Measurements from ENCODE around the gene SLC5A11.

The SLC5A11 gene

GRCh38 chr16:24930440-24930839, 84.7 kb downstream of the SLC5A11 start:
- H3K27ac ChIP-seq, result no peak overlapping the region
- H3K79me2 ChIP-seq, result no peaks in the 10 kb centered on the region
- H3K27me3 ChIP-seq (ENCODE audit: control insufficient read depth, insufficient read depth, low read length), result no peaks in the 10 kb centered on the region
- no peak overlapping the region for H3K4me3 ChIP-seq (ENCODE audit: low read depth, low read length)
- no peak overlapping the region for H3K9ac ChIP-seq
- no peak overlapping the region for H2AFZ ChIP-seq
- no peak overlapping the region for H3K4me2 ChIP-seq (ENCODE audit: low read length)
- no peaks in the 10 kb centered on the region for H3K9me3 ChIP-seq (ENCODE audit: control insufficient read depth, low read length)
- H3K4me1 ChIP-seq, result no peaks in the 10 kb centered on the region
- no peaks in the 10 kb centered on the region for H3K36me3 ChIP-seq (ENCODE audit: control insufficient read depth, insufficient read depth, low read length)
- TF ChIP-seq CTCF (IDR thresholded peaks at IDR 0.05), result no peak

GRCh38 chr16:24931091-24931490, 85.3 kb downstream of the SLC5A11 start:
- H3K4me1 ChIP-seq, result no peaks in the 10 kb centered on the region
- H3K36me3 ChIP-seq (ENCODE audit: control insufficient read depth, insufficient read depth, low read length), result no peaks in the 10 kb centered on the region
- no peak overlapping the region for H3K4me2 ChIP-seq (ENCODE audit: low read length)
- H3K4me3 ChIP-seq (ENCODE audit: low read depth, low read length), result no peak overlapping the region
- H3K79me2 ChIP-seq, result no peaks in the 10 kb centered on the region
- no peaks in the 10 kb centered on the region for H3K9me3 ChIP-seq (ENCODE audit: control insufficient read depth, low read length)
- no peak overlapping the region for H3K27ac ChIP-seq
- no peak overlapping the region for H2AFZ ChIP-seq
- no peak for TF ChIP-seq CTCF (IDR thresholded peaks at IDR 0.05)
- no peaks in the 10 kb centered on the region for H3K27me3 ChIP-seq (ENCODE audit: control insufficient read depth, insufficient read depth, low read length)
- H3K9ac ChIP-seq, result no peak overlapping the region

GRCh38 chr16:24935336-24935735, 89.6 kb downstream of the SLC5A11 start:
- H3K4me1 ChIP-seq, result no peaks in the 10 kb centered on the region
- no peaks in the 10 kb centered on the region for H3K79me2 ChIP-seq
- no peaks in the 10 kb centered on the region for H3K9me3 ChIP-seq (ENCODE audit: control insufficient read depth, low read length)
- no peak for TF ChIP-seq CTCF (IDR thresholded peaks at IDR 0.05)
- H3K9ac ChIP-seq, result no peak overlapping the region
- no peak overlapping the region for H3K27ac ChIP-seq
- H3K27me3 ChIP-seq (ENCODE audit: control insufficient read depth, insufficient read depth, low read length), result no peaks in the 10 kb centered on the region
- no peak overlapping the region for H3K4me2 ChIP-seq (ENCODE audit: low read length)
- no peaks in the 10 kb centered on the region for H3K36me3 ChIP-seq (ENCODE audit: control insufficient read depth, insufficient read depth, low read length)
- no peak overlapping the region for H3K4me3 ChIP-seq (ENCODE audit: low read depth, low read length)
- H2AFZ ChIP-seq, result no peak overlapping the region

GRCh38 chr16:24936151-24936550, 90.4 kb downstream of the SLC5A11 start:
- H3K27me3 ChIP-seq (ENCODE audit: control insufficient read depth, insufficient read depth, low read length), result no peaks in the 10 kb centered on the region
- H3K4me2 ChIP-seq (ENCODE audit: low read length), result no peak overlapping the region
- no peak for TF ChIP-seq CTCF (IDR thresholded peaks at IDR 0.05)
- no peaks in the 10 kb centered on the region for H3K4me1 ChIP-seq
- H3K4me3 ChIP-seq (ENCODE audit: low read depth, low read length), result no peak overlapping the region
- H3K79me2 ChIP-seq, result no peaks in the 10 kb centered on the region
- H3K27ac ChIP-seq, result no peak overlapping the region
- H3K9ac ChIP-seq, result no peak overlapping the region
- H3K9me3 ChIP-seq (ENCODE audit: control insufficient read depth, low read length), result no peaks in the 10 kb centered on the region
- H2AFZ ChIP-seq, result no peak overlapping the region
- H3K36me3 ChIP-seq (ENCODE audit: control insufficient read depth, insufficient read depth, low read length), result no peaks in the 10 kb centered on the region

GRCh38 chr16:24939224-24939623, 93.5 kb downstream of the SLC5A11 start:
- Histone ChIP-seq H3K79me2 (no peaks in the 10 kb centered on the region), H3K9me3 (ENCODE audit: control insufficient read depth, low read length) (no peaks in the 10 kb centered on the region), H3K27ac (no peak overlapping the region), H3K4me2 (ENCODE audit: low read length) (no peak overlapping the region), H3K4me1 (no peaks in the 10 kb centered on the region), H2AFZ (no peak overlapping the region), H3K4me3 (ENCODE audit: low read depth, low read length) (no peak overlapping the region), H3K36me3 (ENCODE audit: control insufficient read depth, insufficient read depth, low read length) (no peaks in the 10 kb centered on the region), H3K9ac (no peak overlapping the region), H3K27me3 (ENCODE audit: control insufficient read depth, insufficient read depth, low read length) (no peaks in the 10 kb centered on the region)
- TF ChIP-seq CTCF (IDR thresholded peaks at IDR 0.05), result no peak

Measured in parathyroid adenoma (tissue), 2 donors.